Measurements from ENCODE around the gene DRG1.
A peak's percentile ranks its signal among the peaks of the same experiment; 100 is the strongest.
"Not testable (repeated sequence)": the region's sequence is repeated elsewhere in the genome, so short reads cannot be mapped to it uniquely, and the experiment has no call there.

Gene DRG1

GRCh38 chr22:31399211-31400022 lies at the start of gene DRG1:
DRG1 (plus strand) TSS chr22:31399604; CDS start chr22:31399684, 80 bp downstream.
- peak; percentile 98 for DNase-seq

- DNase-seq, result no peak
These were observed 49.4 kb upstream of the DRG1 start for GRCh38 chr22:31349960-31350359.

DNA sequence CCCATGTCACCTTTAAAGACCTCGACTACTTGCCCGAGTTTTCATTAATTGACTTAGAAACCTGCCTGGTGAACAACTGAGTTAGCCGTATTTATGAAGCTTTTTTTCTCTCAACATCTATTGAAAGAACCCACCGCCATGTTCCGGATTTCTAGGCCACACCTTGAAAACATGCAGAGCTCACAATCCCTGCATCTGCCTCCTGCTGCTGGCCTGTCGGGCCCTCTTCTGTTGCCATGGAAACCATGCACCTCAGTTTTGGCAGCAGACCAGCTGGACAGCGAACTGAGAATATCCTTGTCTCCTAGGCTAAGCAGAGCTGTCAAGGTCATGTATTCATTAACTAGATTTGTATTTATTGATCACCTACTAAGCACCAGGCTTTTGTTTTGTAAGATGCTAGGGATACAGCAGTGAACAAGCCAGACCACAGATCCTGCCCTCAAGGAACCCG lies 49.0 kb upstream of the DRG1 start:
- DNase-seq, result no peak

DNA sequence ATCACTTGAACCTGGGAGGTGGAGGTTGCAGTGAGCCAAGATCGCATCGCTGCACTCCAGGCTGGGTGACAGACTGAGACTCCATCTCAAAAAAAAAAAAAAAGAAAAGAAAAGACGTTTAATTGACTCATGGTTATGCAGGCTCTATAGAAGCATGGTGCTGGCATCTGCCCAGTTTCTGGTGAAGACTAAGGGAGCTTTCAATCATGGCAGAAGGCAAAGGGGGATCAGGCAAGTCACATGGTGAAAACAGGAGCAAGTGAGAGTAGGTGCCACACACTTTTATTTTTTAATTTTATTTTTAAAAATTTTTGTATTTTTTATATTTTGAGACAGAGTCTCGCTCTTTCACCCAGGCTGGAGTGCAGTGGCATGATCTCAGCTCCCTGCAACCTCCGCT lies 44.9 kb upstream of the DRG1 start:
- DNase-seq, result no peak

DNA sequence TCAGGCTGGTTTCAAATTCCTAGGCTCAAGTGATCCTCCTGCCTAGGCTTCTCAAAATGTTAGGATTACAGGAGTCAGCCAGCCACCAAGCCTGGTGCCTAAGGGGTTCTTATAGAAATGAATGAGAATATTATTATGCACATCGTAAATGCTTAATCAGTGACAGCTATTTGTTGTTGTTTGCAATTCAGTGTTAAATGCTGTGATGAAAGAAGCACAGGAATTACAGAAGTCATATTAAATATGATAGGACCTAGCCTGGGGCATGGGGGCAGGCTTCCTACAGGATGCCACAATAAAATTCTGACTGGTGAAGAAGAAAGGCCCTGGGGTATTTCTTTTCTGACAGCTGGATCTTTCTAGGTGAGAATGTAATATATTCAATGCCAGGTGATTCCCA lies 39.4 kb upstream of the DRG1 start:
- DNase-seq, result no peak

GRCh38 chr22:31361743-31362142 lies 37.7 kb upstream of the DRG1 start:
- no peak for DNase-seq

DNA sequence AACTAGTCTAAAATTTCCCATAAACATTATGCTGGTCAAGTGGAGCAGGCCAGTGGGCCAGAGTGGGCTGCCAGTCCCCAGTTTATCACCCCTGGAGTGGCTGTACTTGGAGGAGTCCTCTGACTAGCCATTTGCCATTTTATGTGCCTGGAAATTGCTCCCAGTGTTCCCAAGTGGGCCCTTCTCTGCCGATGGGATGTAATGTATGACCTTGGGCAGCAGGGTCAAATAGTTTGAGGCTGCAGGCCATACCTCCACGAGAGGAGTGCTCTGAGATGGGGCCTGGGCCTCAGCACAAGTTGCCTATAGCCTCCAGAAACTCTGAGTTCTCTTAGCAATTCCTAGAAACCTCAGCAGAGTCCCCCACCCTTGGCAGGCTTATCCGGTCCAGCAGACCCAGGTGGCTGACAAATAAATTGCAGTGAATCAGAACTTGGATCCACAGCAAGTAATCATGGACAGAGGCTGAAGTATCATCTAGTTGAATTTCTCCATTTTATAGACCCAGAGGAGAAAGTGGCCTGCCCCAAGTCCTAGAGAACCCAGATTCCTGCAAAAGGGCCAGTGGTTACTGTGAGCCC lies 35.4 kb upstream of the DRG1 start:
- DNase-seq, result no peak

DNA sequence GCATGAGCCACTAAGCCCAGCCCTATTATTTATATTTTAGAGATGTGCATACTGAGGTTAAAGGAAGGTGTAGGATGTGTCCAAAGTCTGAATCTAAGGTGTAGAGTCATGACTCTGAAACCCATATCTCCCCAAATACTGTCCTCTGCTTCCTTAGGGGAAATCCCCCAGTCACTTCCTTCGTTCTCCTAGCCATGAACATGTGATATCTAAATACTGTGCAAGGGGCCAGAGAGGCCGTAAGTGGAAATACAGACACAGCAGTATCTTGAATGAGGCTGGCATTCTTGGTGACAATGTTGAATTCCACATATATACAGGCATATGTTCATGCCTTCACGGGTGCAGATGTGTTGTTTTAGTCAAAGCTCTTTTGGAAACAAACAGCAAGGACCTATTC lies 32.0 kb upstream of the DRG1 start:
- no peak for DNase-seq

- no peak for DNase-seq
These were observed 21.8 kb upstream of the DRG1 start for GRCh38 chr22:31377612-31378011.

DNA sequence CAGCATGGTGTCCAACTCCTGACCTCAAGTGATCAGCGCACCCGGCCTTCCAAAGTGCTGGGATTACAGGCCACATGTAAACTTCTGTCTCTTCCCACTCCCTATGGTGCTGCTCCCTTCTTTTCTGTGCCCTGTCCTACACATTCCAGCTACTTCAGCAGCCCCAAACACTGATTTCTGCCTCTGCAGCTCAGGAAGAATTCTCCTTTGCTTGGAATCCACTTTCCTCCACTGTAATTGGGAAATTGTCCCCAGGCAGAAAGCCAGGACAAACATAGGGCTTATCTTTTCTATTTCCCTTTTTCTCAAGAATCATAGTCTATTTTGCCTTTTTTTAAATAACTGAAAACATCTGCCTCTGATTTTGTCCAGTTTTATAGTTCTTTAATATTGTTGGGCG lies 21.3 kb upstream of the DRG1 start:
- DNase-seq, result no peak

GRCh38 chr22:31378651-31379050 lies 20.8 kb upstream of the DRG1 start:
- not testable (repeated sequence) for DNase-seq

- DNase-seq, result no peak
These were observed 5.5 kb upstream of the DRG1 start for GRCh38 chr22:31393893-31394292.

- DNase-seq, result no peak
These were observed 5.1 kb upstream of the DRG1 start for GRCh38 chr22:31394326-31394725.

GRCh38 chr22:31398231-31398630 lies 1.2 kb upstream of the DRG1 start:
- DNase-seq, result no peak

DNA sequence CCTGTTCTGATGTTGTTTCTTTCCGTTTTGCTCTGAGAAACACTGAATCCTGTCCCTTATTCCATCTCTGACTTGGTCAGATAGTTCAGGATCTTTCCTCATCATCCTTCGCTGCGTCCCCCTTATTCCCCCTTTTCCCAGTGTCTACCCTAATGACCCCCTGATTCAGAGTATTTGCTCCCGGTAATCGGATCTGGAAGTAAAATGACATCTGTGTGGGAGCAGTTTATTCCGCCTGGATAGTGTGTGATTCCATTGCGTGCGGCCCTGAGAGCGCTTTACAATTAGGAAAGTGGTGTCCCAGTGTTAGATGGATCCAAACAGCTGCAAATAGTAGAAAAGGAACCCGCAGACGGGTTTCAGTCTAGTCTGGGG lies 606 bp downstream of the DRG1 start:
- DNase-seq, result peak; percentile 28

- not testable (repeated sequence) for DNase-seq
These were observed 2.9 kb downstream of the DRG1 start for GRCh38 chr22:31402350-31402749.

- DNase-seq, result no peak
These were observed 26.1 kb downstream of the DRG1 start for GRCh38 chr22:31425331-31426050.

GRCh38 chr22:31431950-31432349 lies 32.5 kb downstream of the DRG1 start:
- no peak for DNase-seq

GRCh38 chr22:31436132-31436531 lies 36.7 kb downstream of the DRG1 start:
- DNase-seq, result no peak

DNA sequence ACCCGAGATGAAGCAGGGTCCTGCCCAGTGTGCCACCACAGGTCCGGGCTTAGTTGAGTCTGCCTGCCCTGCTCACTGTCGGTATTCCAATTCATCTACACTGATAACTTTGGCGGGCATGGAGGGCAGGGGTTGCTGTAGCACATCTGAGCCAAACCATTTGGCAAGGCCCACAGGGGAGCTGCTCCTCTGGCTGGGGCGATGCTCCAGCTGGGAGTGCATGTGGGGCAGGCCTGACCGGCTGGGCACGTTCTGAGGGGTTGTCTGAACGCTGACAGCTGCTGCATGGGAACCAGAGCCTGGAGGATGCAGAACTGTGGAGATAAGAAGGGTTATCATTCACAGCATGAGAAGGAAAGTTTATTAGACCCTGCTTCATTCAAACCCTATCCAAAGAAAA lies 40.4 kb downstream of the DRG1 start:
- DNase-seq, result peak; percentile 42

GRCh38 chr22:31440681-31441080 lies 41.3 kb downstream of the DRG1 start:
- DNase-seq, result no peak

GRCh38 chr22:31441652-31442051 lies 42.2 kb downstream of the DRG1 start:
- no peak for DNase-seq

DNA sequence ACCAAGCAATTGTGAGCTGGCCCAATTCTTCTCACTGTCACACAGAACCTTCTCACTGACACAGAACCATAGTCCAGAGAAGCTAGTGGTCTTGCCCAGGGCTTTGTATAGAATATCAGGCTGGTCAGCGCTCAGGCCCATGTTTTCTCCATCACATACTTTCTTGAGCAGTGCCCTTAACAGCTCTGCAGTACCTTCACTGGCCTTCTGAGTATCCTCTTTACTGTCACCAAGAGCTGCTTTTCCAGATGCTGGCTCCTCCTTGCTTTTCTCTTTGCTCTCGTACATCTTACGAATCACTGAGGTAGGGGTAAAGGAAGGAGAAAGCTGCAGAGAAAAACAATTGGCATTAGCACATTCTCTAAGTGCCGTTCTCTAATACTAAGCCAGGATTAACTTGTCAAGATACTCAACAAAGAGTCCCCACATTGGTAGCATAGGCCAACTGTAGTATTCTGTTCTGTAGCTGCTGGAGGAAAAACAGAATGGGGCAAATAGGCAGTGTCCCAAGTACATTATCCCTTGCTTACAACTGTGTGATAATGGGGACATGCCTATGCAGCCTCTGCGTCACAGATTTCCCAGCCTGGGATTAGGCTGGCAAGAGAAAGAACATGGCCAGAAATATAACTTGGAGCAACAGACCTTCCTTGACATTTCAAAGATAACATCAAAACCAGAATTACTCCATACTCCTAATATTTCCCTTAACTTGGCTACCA lies 43.5 kb downstream of the DRG1 start:
- no peak for DNase-seq

All from left hindlimb (tissue), 1 donor.